D721Med (cell line): ENCODE data around the gene STARD9.
A peak's percentile ranks its signal among the peaks of the same experiment; 100 is the strongest.
"Not testable (repeated sequence)": the region's sequence is repeated elsewhere in the genome, so short reads cannot be mapped to it uniquely, and the experiment has no call there.

Experiments used
- DNase-seq: peaks from one replicate; pipeline ENCODE4 v3.0.0; 2011; ENCODE audit warnings: low spot score; ENCODE audit not compliant: insufficient read length
- FAIRE-seq: peaks from 2 replicates; lab custom pipeline; 2011; peaks lifted over from hg19 to GRCh38; lab: Jason Lieb, UNC
- CTCF ChIP-seq: IDR thresholded peaks from 2 replicates; pipeline ENCODE4 v1.5.1; 2012; ENCODE audit warnings: mild to moderate bottlenecking, control low read depth; ENCODE audit not compliant: insufficient read depth; ENCODE audit errors: missing control alignments

STARD9 gene

DNA sequence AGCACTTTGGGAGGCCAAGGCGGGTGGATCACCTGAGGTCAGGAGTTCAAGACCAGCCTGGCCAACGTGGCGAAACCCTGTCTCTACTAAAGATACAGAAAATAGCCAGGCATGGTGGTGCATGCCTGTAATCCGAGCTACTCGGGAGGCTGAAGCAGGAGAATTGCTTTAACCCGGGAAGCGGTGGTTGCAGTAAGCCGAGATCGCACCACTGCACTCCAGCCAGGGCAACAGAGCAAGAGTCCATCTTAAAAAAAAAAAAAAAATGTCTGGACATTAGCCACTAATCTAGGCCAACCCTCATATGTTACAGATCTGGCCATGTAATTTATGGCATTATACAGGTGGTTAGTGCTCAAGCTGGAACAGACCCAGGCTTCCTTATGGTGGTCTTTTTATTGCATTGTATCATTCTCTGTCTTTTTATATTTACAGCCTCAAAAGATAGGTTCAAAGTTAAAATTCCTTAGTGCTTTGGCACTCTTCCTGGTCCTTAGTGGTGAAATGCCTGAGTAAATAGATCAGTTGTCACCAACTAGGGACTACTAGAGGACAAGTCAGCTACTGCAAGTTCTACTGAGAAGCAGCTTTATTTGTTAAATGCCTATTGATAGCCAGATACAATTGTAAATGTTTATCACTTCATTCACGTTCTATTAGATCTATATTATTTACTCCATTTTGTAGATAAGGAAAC is 16.0 kb downstream of the STARD9 start:
- FAIRE-seq: no peak

DNA sequence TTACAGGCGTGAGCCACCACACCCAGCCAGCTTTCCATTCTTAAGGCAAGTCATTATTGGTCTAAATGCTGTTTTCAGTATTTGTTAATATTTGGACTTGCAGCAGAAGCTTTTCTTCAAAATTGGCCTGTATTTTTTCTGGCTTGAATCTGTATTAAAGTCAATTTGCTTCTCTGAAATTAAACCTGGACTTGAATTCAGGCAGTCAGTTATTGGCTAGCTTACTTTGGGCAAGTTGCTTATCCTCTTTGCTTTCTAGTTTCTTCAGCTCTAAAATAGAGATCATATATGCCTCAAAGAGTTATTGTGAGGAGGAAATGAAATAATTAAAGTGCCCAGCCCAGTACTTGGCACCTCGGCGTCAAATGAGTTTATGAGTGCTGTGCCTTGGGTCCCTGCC is 17.3 kb downstream of the STARD9 start:
- TF ChIP-seq CTCF: no peak
- FAIRE-seq (no peak), DNase-seq (no peak)

More for the DNA sequence above, 16.0 kb downstream of the STARD9 start:
- DNase-seq: no peak
- peak; percentile 6 for TF ChIP-seq CTCF

DNA sequence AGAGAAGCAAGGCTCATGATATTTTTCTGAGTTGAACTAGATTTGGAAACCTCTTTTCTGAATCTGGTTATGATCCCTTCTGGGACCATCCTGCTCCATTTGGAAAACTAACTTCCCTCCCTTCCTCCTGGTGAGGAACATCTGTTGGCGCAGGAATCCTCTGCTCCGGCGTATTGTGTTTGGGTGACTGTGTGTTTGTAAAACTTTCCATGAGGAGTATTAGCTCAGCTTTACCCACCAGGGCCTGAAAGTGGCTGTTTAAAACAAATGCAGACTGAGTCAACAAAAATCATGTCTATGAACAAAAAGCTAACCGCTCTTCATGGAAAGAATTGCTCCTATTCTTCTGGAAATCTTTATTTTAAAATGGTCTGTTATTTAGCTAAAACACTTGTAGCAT is 17.7 kb downstream of the STARD9 start:
- FAIRE-seq (no peak), DNase-seq (no peak)
- no peak for TF ChIP-seq CTCF

GRCh38 chr15:42594095-42594494 is 18.7 kb downstream of the STARD9 start:
- FAIRE-seq (no peak), DNase-seq (no peak)
- no peak for TF ChIP-seq CTCF

DNA sequence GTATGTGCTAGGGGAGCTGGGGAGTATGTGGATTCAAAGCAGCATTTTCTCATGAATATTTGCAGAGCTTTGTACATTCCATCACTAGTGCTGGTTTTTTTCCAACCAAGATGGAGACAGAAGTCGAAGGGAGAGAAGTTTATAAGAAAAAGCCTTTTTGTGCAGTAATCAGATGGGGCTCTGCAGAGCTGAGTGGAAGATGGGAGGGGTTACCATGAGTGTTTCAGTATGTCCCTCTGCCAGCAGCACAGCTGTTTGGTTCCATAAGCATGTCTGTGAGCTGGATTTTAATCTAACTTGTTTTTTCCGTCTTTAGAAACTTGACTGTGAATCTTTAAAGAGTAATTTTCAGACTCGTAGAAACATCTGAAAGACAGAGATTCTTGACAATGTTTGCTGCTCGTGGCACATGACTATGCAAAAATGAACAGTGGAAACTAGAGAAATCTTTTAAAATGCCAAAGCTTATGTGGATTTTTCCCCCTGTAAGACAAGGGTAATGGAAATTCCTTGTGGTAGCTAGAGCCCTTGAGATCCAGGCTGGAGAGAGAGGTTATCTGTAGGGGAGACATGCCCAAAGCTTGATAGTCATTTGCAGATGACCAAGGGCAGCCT is 20.3 kb downstream of the STARD9 start:
- DNase-seq (no peak), FAIRE-seq (no peak)
- TF ChIP-seq CTCF: no peak

DNA sequence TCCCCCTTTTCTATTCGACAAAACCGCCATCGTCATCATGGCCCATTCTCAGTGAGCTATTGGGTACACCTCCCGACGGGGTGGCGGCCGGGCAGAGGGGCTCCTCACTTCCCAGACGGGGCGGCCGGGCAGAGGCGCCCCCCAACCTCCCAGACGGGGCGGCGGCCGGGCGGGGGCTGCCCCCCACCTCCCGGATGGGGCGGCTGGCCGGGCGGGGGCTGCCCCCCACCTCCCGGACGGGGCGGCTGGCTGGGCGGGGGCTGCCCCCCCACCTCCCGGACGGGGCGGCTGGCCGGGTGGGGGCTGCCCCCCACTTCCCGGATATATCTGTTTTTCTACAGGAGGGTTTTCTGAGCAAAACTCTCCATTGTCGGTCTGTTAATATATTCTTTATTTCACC is 25.9 kb downstream of the STARD9 start:
- not testable (repeated sequence) for DNase-seq, FAIRE-seq

DNA sequence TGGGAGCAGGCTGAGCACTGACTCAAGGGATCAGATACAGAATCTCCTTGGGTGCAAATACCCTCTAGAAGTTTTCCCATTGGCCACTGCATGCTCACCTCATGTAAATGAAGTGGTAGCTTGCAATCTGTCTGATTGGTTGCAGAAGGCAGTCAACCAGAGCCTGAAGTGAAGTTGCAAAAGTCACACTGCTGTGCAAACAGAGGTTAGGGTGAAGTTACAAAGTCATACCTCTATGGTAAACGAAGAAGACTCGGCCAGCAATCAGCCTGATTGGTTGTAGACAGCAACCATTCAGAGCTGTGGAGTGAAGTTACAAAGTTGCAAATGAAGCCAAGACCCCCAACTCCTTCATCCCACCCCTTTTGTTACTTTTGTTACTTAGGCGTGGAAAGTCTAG is 27.1 kb downstream of the STARD9 start:
- no peak for DNase-seq
- no peak for TF ChIP-seq CTCF
- no peak for FAIRE-seq
